HL-60 (cell line): ENCODE measurements around the gene TLX1.

Experiments
- DNase-seq, 2 experiments: peaks; one replicate each; pipeline ENCODE4 v3.0.0-alpha.2; 2010 to 2020; ENCODE audit warnings: low read depth in 1 of 2, low spot score in 1 of 2
- H3K27ac ChIP-seq: fragments of 250-450 bp; sonication (Bioruptor Pico); replicated peaks from 2 replicates; pipeline ENCODE4 v1.5.1; 2020; ENCODE audit warnings: mild to moderate bottlenecking, moderate library complexity
- H3K27me3 ChIP-seq: fragments of 250-450 bp; sonication (Bioruptor Pico); 2 replicates; pipeline ENCODE4 v1.5.1; 2021; ENCODE audit warnings: mild to moderate bottlenecking, moderate library complexity; ENCODE audit not compliant: insufficient read depth, poor library complexity, severe bottlenecking
- H3K4me3 ChIP-seq: replicated peaks from 2 replicates; pipeline ENCODE4 v1.5.1; 2011; ENCODE audit warnings: mild to moderate bottlenecking, control low read depth, low read length; ENCODE audit not compliant: insufficient read depth
- GABPA ChIP-seq: IDR thresholded peaks from 2 replicates; pipeline ENCODE4 v1.6.1; 2012; ENCODE audit warnings: low read depth
- POLR2AphosphoS5 ChIP-seq: IDR thresholded peaks from 2 replicates; pipeline ENCODE4 v1.6.1; 2012; ENCODE audit warnings: low read depth
- SPI1 ChIP-seq: IDR thresholded peaks from 2 replicates; pipeline ENCODE4 v1.6.1; 2012; ENCODE audit warnings: low read depth, mild to moderate bottlenecking, borderline replicate concordance
- TF ChIP-seq, protein P1 (sequence below): IDR thresholded peaks from one replicate; pipeline ENCODE4 v1.5.1; 2011; ENCODE audit warnings: low read length, control low read depth, inconsistent platforms; ENCODE audit not compliant: insufficient read depth
- TF ChIP-seq, protein P2 (sequence below): IDR thresholded peaks from 2 replicates; pipeline ENCODE4 v1.6.1; 2012; ENCODE audit warnings: low read depth; ENCODE audit not compliant: insufficient replicate concordance

The TLX1 gene

GRCh38 chr10:101116754-101117153, 14.3 kb upstream of the TLX1 start:
- Histone ChIP-seq H3K27me3 (peaks cover 28% of the 10 kb centered on the region), H3K27ac (no peak overlapping the region), H3K4me3 (no peak overlapping the region)
- TF ChIP-seq SPI1 (no peak), GABPA (no peak), POLR2AphosphoS5 (no peak)
- TF ChIP-seq, protein P1, sequence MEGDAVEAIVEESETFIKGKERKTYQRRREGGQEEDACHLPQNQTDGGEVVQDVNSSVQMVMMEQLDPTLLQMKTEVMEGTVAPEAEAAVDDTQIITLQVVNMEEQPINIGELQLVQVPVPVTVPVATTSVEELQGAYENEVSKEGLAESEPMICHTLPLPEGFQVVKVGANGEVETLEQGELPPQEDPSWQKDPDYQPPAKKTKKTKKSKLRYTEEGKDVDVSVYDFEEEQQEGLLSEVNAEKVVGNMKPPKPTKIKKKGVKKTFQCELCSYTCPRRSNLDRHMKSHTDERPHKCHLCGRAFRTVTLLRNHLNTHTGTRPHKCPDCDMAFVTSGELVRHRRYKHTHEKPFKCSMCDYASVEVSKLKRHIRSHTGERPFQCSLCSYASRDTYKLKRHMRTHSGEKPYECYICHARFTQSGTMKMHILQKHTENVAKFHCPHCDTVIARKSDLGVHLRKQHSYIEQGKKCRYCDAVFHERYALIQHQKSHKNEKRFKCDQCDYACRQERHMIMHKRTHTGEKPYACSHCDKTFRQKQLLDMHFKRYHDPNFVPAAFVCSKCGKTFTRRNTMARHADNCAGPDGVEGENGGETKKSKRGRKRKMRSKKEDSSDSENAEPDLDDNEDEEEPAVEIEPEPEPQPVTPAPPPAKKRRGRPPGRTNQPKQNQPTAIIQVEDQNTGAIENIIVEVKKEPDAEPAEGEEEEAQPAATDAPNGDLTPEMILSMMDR, result no peak
- TF ChIP-seq, protein P2, sequence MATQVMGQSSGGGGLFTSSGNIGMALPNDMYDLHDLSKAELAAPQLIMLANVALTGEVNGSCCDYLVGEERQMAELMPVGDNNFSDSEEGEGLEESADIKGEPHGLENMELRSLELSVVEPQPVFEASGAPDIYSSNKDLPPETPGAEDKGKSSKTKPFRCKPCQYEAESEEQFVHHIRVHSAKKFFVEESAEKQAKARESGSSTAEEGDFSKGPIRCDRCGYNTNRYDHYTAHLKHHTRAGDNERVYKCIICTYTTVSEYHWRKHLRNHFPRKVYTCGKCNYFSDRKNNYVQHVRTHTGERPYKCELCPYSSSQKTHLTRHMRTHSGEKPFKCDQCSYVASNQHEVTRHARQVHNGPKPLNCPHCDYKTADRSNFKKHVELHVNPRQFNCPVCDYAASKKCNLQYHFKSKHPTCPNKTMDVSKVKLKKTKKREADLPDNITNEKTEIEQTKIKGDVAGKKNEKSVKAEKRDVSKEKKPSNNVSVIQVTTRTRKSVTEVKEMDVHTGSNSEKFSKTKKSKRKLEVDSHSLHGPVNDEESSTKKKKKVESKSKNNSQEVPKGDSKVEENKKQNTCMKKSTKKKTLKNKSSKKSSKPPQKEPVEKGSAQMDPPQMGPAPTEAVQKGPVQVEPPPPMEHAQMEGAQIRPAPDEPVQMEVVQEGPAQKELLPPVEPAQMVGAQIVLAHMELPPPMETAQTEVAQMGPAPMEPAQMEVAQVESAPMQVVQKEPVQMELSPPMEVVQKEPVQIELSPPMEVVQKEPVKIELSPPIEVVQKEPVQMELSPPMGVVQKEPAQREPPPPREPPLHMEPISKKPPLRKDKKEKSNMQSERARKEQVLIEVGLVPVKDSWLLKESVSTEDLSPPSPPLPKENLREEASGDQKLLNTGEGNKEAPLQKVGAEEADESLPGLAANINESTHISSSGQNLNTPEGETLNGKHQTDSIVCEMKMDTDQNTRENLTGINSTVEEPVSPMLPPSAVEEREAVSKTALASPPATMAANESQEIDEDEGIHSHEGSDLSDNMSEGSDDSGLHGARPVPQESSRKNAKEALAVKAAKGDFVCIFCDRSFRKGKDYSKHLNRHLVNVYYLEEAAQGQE, result no peak
- no peak for DNase-seq

GRCh38 chr10:101118031-101118430, 13.1 kb upstream of the TLX1 start:
- Histone ChIP-seq H3K4me3 (no peak overlapping the region), H3K27ac (no peak overlapping the region), H3K27me3 (peaks cover 41% of the 10 kb centered on the region)
- no peak for TF ChIP-seq POLR2AphosphoS5
- no peak for TF ChIP-seq GABPA
- TF ChIP-seq, protein P2, result no peak
- TF ChIP-seq, protein P1, result no peak
- no peak for TF ChIP-seq SPI1
- no peak for DNase-seq

DNA sequence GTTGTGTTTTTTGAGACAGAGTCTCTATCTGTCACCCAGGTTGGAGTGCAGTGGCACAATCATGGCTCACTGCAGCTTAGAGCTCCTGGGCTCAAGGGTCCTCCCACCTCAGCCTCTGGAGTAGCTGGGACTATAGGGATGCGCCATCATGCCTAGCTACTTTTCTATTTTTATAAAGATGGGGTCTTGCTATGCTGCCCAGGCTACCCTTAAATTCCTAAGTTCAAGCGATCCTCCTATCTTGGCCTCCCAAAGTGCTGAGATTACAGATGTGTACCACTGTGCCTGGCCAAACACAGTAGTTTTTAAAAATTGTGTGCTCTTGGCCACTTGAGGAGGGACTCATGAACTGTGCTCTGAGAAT, 10.6 kb upstream of the TLX1 start:
- Histone ChIP-seq H3K27me3 (peaks cover 66% of the 10 kb centered on the region), H3K27ac (no peak overlapping the region), H3K4me3 (no peak overlapping the region)
- TF ChIP-seq POLR2AphosphoS5 (no peak), SPI1 (no peak)
- TF ChIP-seq, protein P2, result no peak
- DNase-seq, result no peak
